Activated naive CD4-positive, alpha-beta T cell (primary cell): Measurements from ENCODE around the gene IDUA.
"Not testable (repeated sequence)": the region's sequence is repeated elsewhere in the genome, so short reads cannot be mapped to it uniquely, and the experiment has no call there.

Experiments used
- DNase-seq, 4 experiments: peaks; one replicate each; lab custom pipeline; 2025; lab: John Stamatoyannopoulos, UW

The IDUA gene

GRCh38 chr4:967113-968104, 19.4 kb upstream of the IDUA start:
- DNase-seq: no peak

GRCh38 chr4:968221-968620, 18.6 kb upstream of the IDUA start:
- no peak for DNase-seq

DNA sequence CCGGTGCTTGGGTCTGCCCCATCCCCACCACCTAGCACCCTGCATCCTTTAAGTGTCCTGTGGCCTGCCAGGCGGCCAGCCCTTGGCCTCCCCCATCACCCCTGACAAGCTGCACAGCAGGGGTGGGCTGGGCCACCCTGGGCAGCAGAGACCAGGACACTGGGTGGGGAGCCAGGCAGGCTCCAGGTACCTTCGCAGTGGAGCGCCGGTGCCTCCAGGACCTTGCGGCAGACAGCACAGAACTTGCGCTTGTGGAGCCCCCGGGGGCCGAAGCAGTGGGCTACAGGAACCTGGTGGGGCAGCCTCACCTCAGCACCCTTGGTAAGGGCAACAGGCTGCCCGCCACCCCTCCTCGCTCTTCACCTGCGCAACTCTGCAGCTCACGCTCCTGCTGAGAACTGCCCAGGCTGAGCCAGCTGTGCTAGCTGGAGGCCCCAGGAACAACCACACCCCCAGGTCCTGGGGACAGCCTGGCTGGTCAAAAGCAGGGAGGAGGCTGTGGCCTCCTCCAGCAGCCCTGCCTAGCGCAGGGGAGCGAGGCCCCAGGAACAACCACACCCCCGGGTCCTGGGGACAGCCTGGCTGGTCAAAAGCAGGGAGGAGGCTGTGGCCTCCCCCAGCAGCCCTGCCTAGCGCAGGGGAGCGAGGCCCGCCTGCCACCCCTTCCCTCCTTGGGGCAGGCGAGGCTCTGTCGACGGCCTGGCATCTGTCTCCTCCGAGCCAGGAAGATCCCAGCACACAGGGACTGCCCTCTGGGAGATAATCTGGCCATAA, 18.0 kb upstream of the IDUA start:
- no peak for DNase-seq

DNA sequence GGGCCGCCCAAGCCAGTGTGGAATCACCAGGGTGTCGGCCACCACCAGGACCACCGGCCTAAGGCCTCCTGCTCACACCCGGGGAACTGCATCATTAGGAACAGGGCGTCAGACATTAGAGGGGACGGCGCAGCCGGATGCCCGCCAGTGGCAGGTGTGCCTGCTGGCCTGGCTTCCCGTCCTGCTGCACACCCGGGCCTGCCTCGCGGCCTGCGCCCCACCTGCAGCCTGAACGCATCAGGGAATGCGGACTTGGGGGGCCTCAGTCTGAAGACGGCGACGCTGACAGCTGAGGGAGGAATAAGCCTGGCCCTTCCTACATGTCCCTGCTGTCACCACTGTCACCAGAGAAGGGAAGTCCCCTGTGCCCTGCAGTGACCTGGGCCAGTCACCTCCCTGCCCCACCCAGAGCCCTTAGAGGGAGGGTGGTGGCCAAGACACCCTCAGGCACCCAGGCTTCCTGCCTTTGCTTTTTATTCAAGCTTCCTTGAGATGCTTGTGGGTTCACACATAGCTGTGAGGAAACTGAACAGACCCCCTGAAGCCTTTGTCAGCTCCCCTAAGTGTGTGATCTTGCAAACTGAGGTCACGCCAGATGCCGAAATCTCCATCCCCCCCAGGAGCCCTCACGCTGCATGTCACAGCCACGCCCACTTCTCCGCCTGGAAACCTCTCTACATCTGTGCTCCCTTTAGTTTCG, 16.6 kb upstream of the IDUA start:
- no peak for DNase-seq

GRCh38 chr4:970854-971520, 15.9 kb upstream of the IDUA start:
- DNase-seq: no peak

DNA sequence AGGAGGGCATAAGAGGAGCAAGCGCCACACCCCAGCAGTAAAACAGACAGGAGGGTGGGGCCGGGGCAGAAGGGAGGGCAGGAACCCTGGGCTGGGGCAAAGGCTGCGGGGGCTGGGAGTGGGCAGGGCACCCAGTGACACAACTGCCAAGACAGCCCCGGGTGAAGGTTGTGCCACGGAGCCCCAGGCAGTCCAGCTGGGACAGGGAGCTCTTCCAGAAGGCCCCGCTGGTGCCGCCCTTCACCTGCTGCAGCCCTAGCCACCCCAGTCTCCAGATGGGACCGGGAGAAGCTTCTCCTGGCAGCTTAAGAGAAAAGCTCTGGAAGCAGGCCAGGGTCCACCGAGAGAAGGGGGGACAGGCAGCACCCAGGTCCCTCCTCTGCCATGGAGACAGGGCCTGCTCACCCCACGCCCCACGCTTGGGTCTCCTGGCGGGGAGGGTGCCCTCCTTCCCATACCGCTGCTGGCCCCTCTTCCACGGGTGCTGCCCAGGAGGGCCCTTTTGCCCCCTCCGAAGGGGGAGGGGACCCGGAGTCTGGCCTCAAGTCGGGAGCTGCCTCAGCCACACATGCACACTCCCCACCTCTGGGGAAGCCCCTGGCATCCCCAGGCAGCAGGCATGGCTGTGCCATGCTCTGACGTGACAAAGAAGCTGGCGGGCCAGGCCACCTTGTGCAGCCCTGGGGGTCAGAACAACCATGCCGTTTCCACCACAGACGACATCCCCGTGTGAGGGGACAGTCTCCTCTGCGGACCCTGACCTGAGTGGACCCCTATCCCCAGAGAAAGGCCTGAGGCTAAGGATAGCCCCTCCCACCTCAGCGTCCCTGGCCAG, 15.0 kb upstream of the IDUA start:
- DNase-seq: no peak

DNA sequence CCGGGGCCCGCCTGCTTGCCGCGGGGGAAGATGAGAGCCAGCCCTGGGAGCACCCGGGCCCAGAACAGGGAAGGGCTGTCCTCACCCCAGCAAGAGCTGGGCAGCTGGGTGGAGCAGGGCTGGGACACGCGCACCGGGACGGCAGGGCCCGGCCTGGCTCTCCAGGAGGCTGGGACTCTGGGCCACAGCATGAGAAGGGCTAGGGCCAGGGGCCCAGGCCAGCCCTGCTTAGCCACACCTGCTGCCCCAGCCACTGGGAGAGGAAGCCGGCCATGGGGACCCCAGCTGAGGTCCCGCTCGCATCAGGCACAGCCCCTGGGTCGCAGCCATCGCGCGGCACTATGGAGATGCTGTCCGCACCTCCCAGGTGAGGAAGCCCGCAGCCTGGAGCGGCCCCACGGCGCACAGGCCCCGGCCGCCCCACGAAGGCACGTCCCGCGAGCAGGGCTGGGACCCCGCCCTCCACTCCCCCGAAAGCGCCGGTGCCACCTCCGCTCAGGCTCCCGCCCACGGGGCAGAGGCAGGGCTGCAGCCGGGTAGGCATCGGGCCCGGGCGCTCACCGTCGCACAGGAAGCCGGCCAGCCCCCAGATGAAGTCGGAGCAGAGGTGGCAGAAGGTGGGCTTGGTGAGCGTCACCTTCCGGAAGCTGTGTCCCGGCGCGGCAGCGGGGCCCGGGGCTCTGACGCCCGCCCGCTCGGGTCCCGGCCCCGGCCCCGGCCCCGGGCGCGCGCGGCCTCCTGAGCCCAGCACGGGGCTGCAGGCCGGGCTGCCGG, 14.0 kb upstream of the IDUA start:
- peak in 2 of 4 experiments; percentile 37 to 55 for DNase-seq

GRCh38 chr4:973431-974397, 13.1 kb upstream of the IDUA start, which contains the start of gene DGKQ:
DGKQ (minus strand) TSS chr4:973569; CDS start chr4:973482, 87 bp downstream.
- peak; percentile 79 to 90 (median 84) for DNase-seq

DNA sequence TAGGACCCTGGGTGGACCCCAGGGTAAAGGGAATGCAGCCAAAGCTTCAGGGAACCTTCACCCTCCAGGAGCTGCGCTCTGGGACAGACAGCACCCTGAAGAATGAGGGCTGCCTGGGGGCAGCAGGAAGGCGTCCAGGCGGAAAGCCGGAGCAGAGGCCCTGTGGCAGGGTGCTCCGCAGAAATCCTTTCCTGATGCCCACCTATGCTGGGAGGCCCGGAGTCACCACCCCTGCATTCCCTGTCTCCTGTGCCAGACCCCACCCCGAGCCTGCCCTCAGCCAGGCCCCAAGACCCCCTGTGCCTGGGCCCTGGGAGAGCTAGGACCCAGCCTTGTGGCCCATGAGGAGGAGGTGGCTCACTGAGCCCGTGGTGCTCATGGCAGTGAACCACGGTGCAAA, 12.2 kb upstream of the IDUA start:
- DNase-seq: no peak

- not testable (repeated sequence) for DNase-seq
Measured at GRCh38 chr4:976016-976415, 10.8 kb upstream of the IDUA start.

DNA sequence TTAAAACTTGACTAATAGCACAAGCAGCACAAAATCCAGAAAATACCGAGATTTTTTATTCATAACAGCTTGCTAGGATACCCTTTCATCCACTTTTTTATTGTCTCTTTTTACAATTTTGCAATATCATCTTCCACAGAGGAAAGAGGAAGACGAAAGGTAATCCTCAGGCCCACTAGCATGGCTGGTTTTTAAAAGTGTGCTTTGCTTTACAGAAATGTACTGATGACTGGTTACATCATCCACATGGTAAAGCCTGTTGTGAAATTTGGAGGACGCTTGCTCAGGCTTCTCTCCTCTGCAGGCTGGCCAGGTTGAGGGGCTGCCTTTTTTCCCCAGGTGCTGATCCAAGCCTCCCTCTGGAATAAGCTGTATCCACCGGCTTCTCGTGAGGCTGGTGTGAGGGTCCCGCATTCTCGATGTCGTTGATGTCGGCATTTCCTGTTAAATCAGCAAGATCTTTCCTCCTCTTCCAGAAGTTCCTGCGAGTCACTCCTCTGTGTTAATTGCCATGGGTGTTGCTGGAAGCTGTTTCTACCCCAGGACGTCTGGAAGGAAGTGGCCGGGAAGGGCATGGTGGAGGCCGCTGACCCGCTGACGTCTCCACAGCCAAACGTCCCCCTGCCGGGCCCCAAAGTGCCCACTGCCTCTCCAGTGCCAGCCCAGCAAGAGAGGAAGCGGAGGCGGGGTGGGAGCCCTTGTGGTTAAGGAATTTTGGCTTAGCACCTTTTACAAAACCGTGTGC, 7.7 kb upstream of the IDUA start:
- DNase-seq: no peak

DNA sequence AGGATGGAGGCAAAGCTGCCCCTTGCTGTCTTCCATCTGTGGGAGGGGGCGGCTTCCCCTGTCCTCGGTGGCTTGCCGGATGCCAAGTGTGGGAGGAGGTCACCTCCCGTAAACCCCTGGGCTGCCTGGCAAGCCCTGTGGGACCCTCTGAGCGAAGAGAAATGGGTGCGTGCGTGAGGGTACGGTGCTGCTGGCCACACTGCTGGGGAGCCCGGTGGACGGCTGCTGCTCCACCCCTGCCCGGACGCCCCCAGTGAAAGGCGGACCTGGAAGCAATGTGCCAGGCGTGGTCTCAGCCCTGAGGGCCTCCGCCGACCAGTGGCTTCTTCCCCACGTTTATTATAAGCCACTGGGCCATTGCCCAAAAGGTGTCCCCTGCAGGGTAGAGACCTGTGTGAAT, 4.6 kb upstream of the IDUA start:
- DNase-seq: no peak

- no peak for DNase-seq
Measured at GRCh38 chr4:982814-983213, 4.0 kb upstream of the IDUA start.

- DNase-seq: no peak
Measured at GRCh38 chr4:984336-985054, 2.3 kb upstream of the IDUA start.

- peak in 3 of 4 experiments; percentile 35 to 72 (median 38) for DNase-seq
Measured at GRCh38 chr4:985123-985830, 1.6 kb upstream of the IDUA start.

DNA sequence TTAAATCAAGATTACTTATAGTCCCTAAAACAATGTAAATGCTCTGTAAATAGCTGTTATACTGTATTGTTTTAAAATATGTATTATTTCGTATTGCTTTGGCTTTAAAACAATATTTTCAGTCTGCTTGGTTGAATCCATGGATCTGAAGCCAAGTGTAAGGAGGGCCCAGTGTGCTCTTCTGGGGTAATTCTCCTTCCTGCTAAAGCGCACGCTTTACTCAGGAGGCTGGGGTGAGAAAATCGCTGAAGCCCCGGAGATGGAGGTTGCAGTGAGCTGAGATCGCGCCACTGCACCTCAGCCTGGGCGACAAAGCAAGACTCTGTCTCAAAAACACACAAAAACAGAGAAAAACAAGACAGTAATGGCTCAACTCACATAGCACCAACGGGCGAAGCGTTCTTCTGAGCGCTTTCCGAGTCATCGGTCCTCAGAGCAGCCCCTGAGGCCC, 391 bp upstream of the IDUA start:
- DNase-seq: no peak
